GM21381 (cell line): ENCODE results near the gene FARP1.

Experiments used
- ATAC-seq: cut with Tn5 transposase; IDR thresholded peaks from one replicate; pipeline ENCODE4 v1.9.1; 2021; ENCODE audit warnings: mild to moderate bottlenecking, moderate library complexity; ENCODE audit not compliant: unreplicated experiment

The FARP1 gene

DNA sequence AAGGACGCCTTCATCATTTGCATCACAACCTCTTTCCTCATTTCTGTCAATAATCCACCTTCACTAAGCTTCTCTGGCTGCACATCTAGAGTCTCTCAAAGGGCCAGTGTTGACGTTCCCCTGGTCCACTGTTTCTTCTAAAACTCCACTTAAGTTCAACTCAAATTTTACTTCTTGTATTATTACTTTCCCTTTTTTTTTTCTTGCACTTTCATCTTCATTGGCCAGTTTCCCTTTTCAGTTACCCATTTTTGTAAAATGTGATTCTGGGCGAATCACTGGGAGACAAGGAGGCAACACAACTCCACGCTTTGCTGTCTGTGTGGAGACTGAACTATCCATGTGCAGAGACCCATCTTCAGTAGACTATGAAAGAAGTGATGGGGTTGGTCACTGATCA is 162.8 kb downstream of the FARP1 start:
- ATAC-seq = no peak

- ATAC-seq = no peak
These were observed 164.7 kb downstream of the FARP1 start for GRCh38 chr13:98307463-98308085.

GRCh38 chr13:98308086-98308911 is 165.4 kb downstream of the FARP1 start:
- ATAC-seq = no peak

DNA sequence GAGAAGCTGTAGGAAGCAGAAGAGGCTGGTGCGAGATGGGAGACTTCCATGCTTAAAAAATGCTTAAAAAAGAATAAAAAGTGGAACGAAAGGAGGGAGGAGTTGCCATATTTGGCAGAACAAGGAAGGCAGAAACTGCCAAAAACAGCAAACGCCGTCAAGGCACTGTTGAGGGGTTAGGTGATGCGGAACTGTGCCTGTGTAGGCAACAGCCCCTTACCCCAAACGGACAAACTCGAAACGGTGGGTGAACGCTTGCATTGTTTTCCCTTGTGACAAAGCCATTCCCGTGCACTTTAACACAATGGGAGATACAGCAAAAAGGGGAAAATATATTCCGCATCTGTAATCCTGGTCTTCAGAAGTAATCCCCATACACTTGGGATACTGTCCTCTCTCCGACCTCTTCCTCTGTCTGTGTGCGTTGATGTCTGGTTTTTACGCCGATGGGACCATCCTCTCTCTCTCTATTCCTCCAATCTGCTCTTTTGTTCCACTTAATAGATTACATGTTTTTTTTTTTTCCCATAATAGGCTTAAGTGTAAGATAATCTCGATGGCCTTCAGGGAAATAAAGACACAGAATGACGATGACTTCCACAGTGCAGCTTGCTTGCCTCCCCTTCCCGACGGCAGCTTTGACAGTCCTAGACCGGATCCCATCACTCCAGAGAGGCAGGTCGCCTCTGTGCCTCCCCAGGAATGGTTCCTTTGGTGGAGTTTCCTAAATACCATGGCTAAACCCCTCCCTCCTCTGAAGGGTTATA is 166.9 kb downstream of the FARP1 start:
- ATAC-seq = no peak

- ATAC-seq = no peak
These were observed 167.7 kb downstream of the FARP1 start for GRCh38 chr13:98310485-98311199.

- ATAC-seq = no peak
These were observed 168.3 kb downstream of the FARP1 start for GRCh38 chr13:98311200-98311548.

GRCh38 chr13:98312606-98313005 is 169.7 kb downstream of the FARP1 start:
- ATAC-seq = no peak

- no peak for ATAC-seq
These were observed 170.4 kb downstream of the FARP1 start for GRCh38 chr13:98313023-98313921.

GRCh38 chr13:98313922-98314292 is 171.0 kb downstream of the FARP1 start:
- ATAC-seq = no peak

- ATAC-seq = no peak
These were observed 172.6 kb downstream of the FARP1 start for GRCh38 chr13:98315466-98315865.

GRCh38 chr13:98315902-98316301 is 173.0 kb downstream of the FARP1 start:
- no peak for ATAC-seq

DNA sequence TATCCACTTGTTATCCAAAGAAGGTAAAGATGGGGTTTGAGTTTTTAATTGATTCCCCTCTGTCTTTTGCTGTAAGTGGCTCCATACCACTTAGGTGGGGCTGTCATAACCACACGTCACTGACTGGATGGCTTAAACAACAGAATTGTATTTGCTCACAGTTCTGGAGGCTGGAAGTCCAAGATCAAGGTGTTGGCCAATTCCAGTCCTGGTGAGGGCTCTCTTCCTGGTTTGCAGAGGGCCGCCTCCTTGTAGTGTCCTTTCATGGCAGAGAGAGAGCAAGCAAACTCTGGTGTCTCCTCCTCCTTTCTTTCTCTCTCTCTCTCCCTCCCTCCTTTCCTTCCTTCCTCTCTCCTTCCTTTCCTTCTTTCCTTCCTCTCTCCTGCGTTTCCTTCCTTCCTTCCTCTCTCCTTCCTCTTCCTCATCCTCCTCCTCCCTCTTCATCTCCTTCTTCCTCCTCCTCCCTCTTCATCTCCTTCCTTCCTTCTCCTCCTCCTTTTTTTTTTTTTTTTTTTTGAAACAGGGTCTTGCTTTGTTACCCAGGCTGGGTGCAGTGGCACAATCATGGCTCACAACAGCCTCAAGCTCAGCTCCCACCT is 174.8 kb downstream of the FARP1 start:
- ATAC-seq = no peak

- no peak for ATAC-seq
These were observed 175.5 kb downstream of the FARP1 start for GRCh38 chr13:98318263-98318878.

- no peak for ATAC-seq
These were observed 177.7 kb downstream of the FARP1 start for GRCh38 chr13:98320561-98321105.

GRCh38 chr13:98321395-98321794 is 178.5 kb downstream of the FARP1 start:
- no peak for ATAC-seq

GRCh38 chr13:98322091-98322718 is 179.3 kb downstream of the FARP1 start:
- no peak for ATAC-seq

- no peak for ATAC-seq
These were observed 181.2 kb downstream of the FARP1 start for GRCh38 chr13:98324105-98324504.

DNA sequence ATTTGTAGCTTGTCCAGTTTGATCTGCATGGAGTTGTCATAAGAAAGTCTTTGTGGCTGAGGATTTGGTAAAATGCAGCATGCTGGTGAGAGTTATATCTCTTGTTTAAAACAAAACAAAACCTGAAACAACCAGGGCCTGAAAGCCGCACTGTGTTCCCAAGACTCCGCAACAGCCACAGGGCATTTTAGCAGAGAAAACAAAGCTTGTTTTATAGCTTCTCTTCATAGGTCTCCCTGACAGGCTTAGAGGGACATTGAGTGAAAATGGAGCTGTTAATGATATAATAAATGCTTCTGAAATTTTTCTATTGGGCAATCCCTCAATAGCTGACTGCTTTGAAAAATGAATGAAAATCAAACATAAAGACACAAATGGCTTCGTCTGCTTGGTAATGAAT is 182.8 kb downstream of the FARP1 start:
- ATAC-seq = no peak

- no peak for ATAC-seq
These were observed 183.4 kb downstream of the FARP1 start for GRCh38 chr13:98326291-98326690.
